Measurements from ENCODE around the gene KRT77. TPM values are rescaled to one million over a fixed set of nuclear protein-coding genes. Genes with fewer than 3 reads are reported as not detected.
A peak's percentile ranks its signal among the peaks of the same experiment; 100 is the strongest.

The KRT77 gene
- total and polyA plus RNA-seq, 4 donors = not detected

DNA sequence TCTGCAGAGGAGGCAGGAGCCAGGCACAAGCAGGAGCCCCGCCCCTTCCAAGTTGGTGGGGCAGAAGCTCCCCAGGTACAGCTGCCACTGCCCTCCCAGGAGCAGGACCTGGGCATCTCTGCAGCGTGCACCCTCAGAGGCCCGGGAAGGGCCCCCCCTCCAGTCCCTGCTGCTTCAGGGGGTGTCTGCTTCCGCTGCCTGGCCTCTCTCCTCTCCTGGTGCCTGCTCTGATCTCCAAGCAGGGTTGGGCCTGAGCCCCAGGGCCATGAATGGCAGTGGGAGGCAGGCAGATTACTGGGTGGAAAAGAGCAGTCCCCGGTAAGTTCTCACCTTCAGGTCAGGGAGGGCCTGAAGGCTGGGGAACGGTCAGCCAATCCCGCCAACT lies 38.9 kb upstream of the KRT77 start:
- no peaks in the 10 kb centered on the region for H3K27me3 ChIP-seq (ENCODE audit: control insufficient read depth in 1 of 2, insufficient read depth in 2 of 2, low read length in 1 of 2)
- H3K9me3 ChIP-seq (ENCODE audit: control insufficient read depth, low read length) = peaks cover 2% of the 10 kb centered on the region
- no peaks in the 10 kb centered on the region for H3K36me3 ChIP-seq (ENCODE audit: control insufficient read depth in 1 of 2, insufficient read depth in 2 of 2, low read length in 1 of 2)
- WGBS, 2 donors = 71 to 72% methylated on average over 6 to 7 of the region's 7 CpGs
- intact Hi-C loops (cut with DNase I) = no loop called here
- no peak overlapping the region for H3K4me3 ChIP-seq (ENCODE audit: low read length in 2 of 2)
- no peak for ATAC-seq (ENCODE audit: low FRiP score)
- DNase-seq = peak in 1 of 2 donors; percentile 45
- H3K4me1 ChIP-seq (ENCODE audit: control insufficient read depth in 1 of 2, insufficient read depth in 2 of 2, low read length in 2 of 2) = no peaks in the 10 kb centered on the region
- no peak overlapping the region for H3K27ac ChIP-seq (ENCODE audit: low read depth in 1 of 2, low read length in 2 of 2)

DNA sequence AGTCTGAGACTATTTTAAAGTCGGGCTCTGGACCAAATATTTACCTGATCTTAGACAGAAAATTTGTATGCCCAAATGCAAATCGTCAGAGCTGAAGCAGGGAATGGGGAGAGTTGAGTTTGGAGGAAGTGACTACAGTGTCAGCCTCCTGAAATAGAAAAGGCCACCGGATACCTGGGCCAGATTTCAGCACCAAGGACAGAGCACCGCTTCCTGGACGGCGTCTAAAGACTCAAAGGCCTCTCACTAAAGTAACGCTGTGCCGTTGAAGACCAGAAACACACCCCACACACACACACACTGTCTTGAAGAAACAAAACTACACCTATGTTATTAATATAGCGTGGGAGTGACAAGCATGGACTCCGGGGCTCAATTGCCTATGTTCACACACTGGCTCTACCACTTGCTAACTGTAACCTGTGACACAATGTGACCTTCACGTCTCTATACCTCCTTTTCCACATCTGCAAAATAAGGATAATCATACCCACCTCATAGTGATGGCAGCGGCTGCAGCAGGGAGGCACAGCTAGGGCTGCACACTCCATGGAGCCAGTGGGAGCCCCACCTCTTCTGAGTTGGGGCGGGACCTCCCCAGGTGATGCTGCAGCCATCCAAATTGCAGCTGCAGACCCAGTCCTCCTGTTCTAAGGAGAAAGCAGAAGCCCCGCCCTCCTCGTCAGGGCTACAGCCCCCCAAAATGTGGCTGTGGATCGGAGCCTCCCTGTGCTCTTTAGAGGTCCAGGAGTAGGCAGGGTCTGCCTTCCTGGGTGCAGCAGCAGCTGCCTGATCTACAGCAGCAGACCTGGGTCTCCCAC lies 38.3 kb upstream of the KRT77 start:
- ATAC-seq (ENCODE audit: low FRiP score) = no peak
- Histone ChIP-seq H3K4me3 (ENCODE audit: low read length in 2 of 2) (no peak overlapping the region), H3K27ac (ENCODE audit: low read depth in 1 of 2, low read length in 2 of 2) (no peak overlapping the region), H3K36me3 (ENCODE audit: control insufficient read depth in 1 of 2, insufficient read depth in 2 of 2, low read length in 1 of 2) (no peaks in the 10 kb centered on the region), H3K9me3 (ENCODE audit: control insufficient read depth, low read length) (no peaks in the 10 kb centered on the region), H3K27me3 (ENCODE audit: control insufficient read depth in 1 of 2, insufficient read depth in 2 of 2, low read length in 1 of 2) (no peaks in the 10 kb centered on the region), H3K4me1 (ENCODE audit: control insufficient read depth in 1 of 2, insufficient read depth in 2 of 2, low read length in 2 of 2) (no peaks in the 10 kb centered on the region)
- 13 to 17% methylated on average over 16 of the region's 16 CpGs for WGBS, 2 donors
- no peak for DNase-seq
- intact Hi-C loops (cut with DNase I) = no loop called here

DNA sequence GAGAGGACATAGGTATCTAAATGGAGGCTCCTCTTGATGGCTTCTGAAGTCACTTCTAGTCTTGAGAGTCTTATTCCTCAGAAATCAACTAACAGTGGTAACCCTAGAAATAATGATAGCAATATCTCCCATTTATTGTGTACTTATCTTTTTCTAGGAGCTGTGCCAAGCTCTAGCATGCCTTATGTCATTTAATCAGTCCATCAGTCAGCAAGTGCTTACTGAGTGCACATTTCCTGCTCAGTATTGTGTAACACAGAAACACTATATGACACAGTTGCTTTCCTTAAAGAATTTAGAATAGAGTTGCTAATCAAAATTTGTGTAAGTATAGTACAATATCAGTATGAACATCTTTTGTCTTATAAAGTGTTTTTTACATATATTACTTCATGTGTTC lies 37.3 kb upstream of the KRT77 start:
- Histone ChIP-seq H3K4me1 (ENCODE audit: control insufficient read depth in 1 of 2, insufficient read depth in 2 of 2, low read length in 2 of 2) (no peaks in the 10 kb centered on the region), H3K36me3 (ENCODE audit: control insufficient read depth in 1 of 2, insufficient read depth in 2 of 2, low read length in 1 of 2) (no peaks in the 10 kb centered on the region), H3K4me3 (ENCODE audit: low read length in 2 of 2) (no peak overlapping the region), H3K27ac (ENCODE audit: low read depth in 1 of 2, low read length in 2 of 2) (no peak overlapping the region), H3K27me3 (ENCODE audit: control insufficient read depth in 1 of 2, insufficient read depth in 2 of 2, low read length in 1 of 2) (no peaks in the 10 kb centered on the region), H3K9me3 (ENCODE audit: control insufficient read depth, low read length) (no peaks in the 10 kb centered on the region)
- ATAC-seq (ENCODE audit: low FRiP score) (no peak), DNase-seq (no peak)
- intact Hi-C loops (cut with DNase I) = no loop called here

DNA sequence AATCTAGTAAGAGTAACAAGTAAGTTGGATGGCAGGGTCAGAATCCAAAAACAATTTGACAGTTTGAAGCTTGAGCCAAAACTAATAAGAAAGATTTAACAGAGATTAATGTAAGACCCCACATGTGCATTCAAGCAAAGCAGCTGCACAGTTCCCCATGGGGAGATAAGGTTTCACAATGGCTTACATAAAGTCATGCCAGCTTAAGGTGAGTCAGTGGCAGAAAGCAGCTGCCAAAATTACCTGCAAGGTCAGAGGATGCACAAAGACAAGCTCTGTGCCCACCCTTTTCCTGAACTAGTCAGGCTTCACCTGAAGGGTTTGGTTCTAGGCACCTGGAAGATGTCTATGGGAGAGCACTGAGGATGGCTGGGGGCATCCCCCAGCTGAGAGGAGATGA lies 36.6 kb upstream of the KRT77 start:
- Histone ChIP-seq H3K4me1 (ENCODE audit: control insufficient read depth in 1 of 2, insufficient read depth in 2 of 2, low read length in 2 of 2) (no peaks in the 10 kb centered on the region), H3K27ac (ENCODE audit: low read depth in 1 of 2, low read length in 2 of 2) (no peak overlapping the region), H3K27me3 (ENCODE audit: control insufficient read depth in 1 of 2, insufficient read depth in 2 of 2, low read length in 1 of 2) (no peaks in the 10 kb centered on the region), H3K4me3 (ENCODE audit: low read length in 2 of 2) (no peak overlapping the region), H3K9me3 (ENCODE audit: control insufficient read depth, low read length) (no peaks in the 10 kb centered on the region), H3K36me3 (ENCODE audit: control insufficient read depth in 1 of 2, insufficient read depth in 2 of 2, low read length in 1 of 2) (no peaks in the 10 kb centered on the region)
- ATAC-seq (ENCODE audit: low FRiP score) = no peak
- intact Hi-C loops (cut with DNase I) = no loop called here
- DNase-seq = no peak

DNA sequence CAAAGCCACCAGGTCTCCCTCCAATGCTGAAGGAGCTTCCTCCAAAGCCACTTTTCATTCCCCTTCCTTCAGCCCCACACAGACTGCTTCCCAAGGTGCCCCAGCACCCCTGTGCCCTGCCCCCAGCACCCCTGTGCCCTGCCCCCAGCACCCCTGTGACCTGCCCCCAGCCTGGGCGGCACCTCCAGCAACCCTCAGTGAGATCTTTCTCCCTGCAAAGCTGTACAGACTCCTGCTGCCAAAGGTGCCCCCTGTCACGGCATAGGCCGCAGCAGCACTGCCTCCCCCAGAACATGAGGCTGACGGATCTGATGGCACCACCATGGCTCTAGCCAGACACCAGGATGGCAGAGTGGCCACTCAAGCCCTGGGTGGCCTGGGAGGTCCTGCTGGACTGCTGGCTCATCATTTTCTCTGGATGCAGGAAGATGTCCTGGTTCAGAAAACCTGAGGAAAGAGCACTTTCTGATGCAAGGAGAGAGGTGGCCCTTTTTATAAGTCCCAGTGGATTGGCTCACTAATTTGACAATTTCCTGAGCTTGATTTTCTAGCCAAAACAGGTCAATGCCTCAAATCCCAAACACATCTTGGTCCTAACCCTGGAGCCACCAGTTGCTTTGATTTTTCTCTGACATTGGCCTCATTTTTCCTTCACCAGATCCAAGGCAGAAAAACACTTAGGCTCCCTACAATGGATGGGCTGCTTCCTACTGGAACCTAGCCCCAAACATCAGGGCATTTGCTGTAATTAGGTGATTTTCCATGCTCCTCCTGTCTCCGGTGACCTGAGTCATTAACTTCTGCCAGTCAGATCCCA lies 32.7 kb upstream of the KRT77 start:
- Histone ChIP-seq H3K4me1 (ENCODE audit: control insufficient read depth in 1 of 2, insufficient read depth in 2 of 2, low read length in 2 of 2) (no peaks in the 10 kb centered on the region), H3K9me3 (ENCODE audit: control insufficient read depth, low read length) (no peaks in the 10 kb centered on the region), H3K27me3 (ENCODE audit: control insufficient read depth in 1 of 2, insufficient read depth in 2 of 2, low read length in 1 of 2) (no peaks in the 10 kb centered on the region), H3K27ac (ENCODE audit: low read depth in 1 of 2, low read length in 2 of 2) (no peak overlapping the region), H3K36me3 (ENCODE audit: control insufficient read depth in 1 of 2, insufficient read depth in 2 of 2, low read length in 1 of 2) (no peaks in the 10 kb centered on the region), H3K4me3 (ENCODE audit: low read length in 2 of 2) (no peak overlapping the region)
- 63 to 68% methylated on average over 5 of the region's 5 CpGs for WGBS, 2 donors
- intact Hi-C loops (cut with DNase I) = no loop called here
- ATAC-seq (ENCODE audit: low FRiP score) (no peak), DNase-seq (no peak)

DNA sequence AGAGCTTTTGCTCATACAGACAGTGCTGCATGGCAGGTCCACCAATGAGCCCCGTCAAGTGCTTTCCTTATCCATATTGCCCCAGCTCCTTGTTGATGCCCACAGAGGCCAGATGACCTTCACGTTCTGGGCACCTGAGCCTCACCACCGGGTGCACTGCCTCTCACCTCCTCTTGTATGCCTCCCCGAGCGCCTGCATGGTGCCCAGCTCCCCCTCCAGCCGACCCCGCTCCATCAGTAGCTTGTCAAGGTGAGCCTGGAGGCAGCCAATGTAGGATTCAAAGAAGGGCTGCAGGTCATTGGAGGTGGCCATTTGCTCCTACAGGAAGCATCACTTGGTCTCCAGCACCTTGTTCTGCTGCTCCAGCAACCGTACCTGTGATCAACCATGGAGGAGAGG lies 31.8 kb upstream of the KRT77 start:
- 70 to 77% methylated on average over 8 of the region's 8 CpGs for WGBS, 2 donors
- no peak for ATAC-seq (ENCODE audit: low FRiP score)

DNA sequence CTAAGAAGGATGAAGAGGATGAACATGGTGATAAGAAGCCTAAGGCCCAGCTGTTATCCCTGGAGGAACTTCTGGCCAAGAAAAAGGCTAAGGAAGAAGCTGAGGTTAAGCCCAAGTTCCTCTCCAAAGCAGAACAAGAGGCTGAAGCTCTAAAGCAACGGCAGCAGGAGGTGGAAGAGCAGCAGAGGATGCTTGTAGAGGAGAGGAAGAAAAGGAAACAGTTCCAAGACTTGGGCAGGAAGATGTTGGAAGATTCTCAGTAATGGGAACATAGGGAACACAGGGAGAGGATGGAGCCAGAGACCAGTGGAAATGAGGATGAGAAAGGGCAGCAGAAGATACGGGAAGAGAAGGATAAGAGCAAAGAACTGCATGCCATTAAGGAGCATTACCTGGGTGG lies 27.5 kb upstream of the KRT77 start:
- Histone ChIP-seq H3K27ac (ENCODE audit: low read depth in 1 of 2, low read length in 2 of 2) (no peak overlapping the region), H3K4me1 (ENCODE audit: control insufficient read depth in 1 of 2, insufficient read depth in 2 of 2, low read length in 2 of 2) (no peaks in the 10 kb centered on the region), H3K36me3 (ENCODE audit: control insufficient read depth in 1 of 2, insufficient read depth in 2 of 2, low read length in 1 of 2) (no peaks in the 10 kb centered on the region), H3K4me3 (ENCODE audit: low read length in 2 of 2) (no peak overlapping the region), H3K27me3 (ENCODE audit: control insufficient read depth in 1 of 2, insufficient read depth in 2 of 2, low read length in 1 of 2) (no peaks in the 10 kb centered on the region), H3K9me3 (ENCODE audit: control insufficient read depth, low read length) (peaks cover 2% of the 10 kb centered on the region)
- DNase-seq (no peak), ATAC-seq (ENCODE audit: low FRiP score) (no peak)
- 50 to 75% methylated on average over 2 of the region's 2 CpGs for WGBS, 2 donors
- intact Hi-C loops (cut with DNase I) = no loop called here

More for the DNA sequence above, 31.8 kb upstream of the KRT77 start:
- H3K9me3 ChIP-seq (ENCODE audit: control insufficient read depth, low read length) = peaks cover 2% of the 10 kb centered on the region
- intact Hi-C loops (cut with DNase I) = no loop called here
- no peak overlapping the region for H3K27ac ChIP-seq (ENCODE audit: low read depth in 1 of 2, low read length in 2 of 2)
- H3K4me3 ChIP-seq (ENCODE audit: low read length in 2 of 2) = no peak overlapping the region
- no peak for DNase-seq
- H3K27me3 ChIP-seq (ENCODE audit: control insufficient read depth in 1 of 2, insufficient read depth in 2 of 2, low read length in 1 of 2) = no peaks in the 10 kb centered on the region
- H3K4me1 ChIP-seq (ENCODE audit: control insufficient read depth in 1 of 2, insufficient read depth in 2 of 2, low read length in 2 of 2) = no peaks in the 10 kb centered on the region
- H3K36me3 ChIP-seq (ENCODE audit: control insufficient read depth in 1 of 2, insufficient read depth in 2 of 2, low read length in 1 of 2) = no peaks in the 10 kb centered on the region

DNA sequence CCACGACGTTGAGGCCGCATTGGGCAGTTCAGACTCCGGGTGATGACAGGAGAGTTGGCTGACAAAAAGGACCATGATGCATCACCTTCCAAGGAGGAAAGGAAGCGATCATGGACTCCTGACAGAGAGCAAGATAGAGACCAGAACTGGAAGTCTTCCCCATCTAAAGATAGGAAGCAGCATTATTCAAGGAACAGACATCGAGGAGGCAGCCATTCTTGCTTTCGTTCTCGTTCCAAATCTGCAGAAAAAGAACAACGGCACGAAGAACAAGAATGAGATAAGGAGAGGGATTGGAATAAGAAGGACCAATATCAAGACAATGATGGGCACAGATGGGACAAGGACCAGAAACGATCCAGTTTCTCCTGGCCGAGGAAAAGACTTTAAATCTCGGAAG lies 27.1 kb upstream of the KRT77 start:
- Histone ChIP-seq H3K4me1 (ENCODE audit: control insufficient read depth in 1 of 2, insufficient read depth in 2 of 2, low read length in 2 of 2) (no peaks in the 10 kb centered on the region), H3K4me3 (ENCODE audit: low read length in 2 of 2) (no peak overlapping the region), H3K27ac (ENCODE audit: low read depth in 1 of 2, low read length in 2 of 2) (no peak overlapping the region), H3K9me3 (ENCODE audit: control insufficient read depth, low read length) (peaks cover 2% of the 10 kb centered on the region), H3K27me3 (ENCODE audit: control insufficient read depth in 1 of 2, insufficient read depth in 2 of 2, low read length in 1 of 2) (no peaks in the 10 kb centered on the region), H3K36me3 (ENCODE audit: control insufficient read depth in 1 of 2, insufficient read depth in 2 of 2, low read length in 1 of 2) (no peaks in the 10 kb centered on the region)
- ATAC-seq (ENCODE audit: low FRiP score) (no peak), DNase-seq (no peak)
- WGBS, 2 donors = 84 to 86% methylated on average over 13 of the region's 13 CpGs
- intact Hi-C loops (cut with DNase I) = no loop called here

DNA sequence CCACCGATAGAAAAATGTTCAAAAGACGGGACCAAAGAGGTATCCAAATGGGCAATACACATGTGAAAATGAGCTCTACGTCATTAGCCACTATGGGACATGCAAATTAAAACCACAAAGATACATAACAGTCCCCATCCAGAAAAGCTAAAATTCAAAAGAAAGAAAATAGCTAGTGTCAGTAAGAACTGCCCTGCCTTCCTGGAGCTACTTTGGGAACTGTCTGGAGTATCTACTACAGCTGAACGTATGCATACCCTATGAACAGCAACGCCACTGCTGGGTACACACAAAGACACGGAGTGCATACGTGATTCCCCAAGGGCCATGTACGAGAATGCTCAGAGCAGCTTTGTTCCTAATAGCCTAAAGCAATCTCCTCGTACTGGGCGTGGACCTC lies 25.8 kb upstream of the KRT77 start:
- peaks cover 2% of the 10 kb centered on the region for H3K9me3 ChIP-seq (ENCODE audit: control insufficient read depth, low read length)
- no peak for ATAC-seq (ENCODE audit: low FRiP score)
- H3K27ac ChIP-seq (ENCODE audit: low read depth in 1 of 2, low read length in 2 of 2) = no peak overlapping the region
- H3K27me3 ChIP-seq (ENCODE audit: control insufficient read depth in 1 of 2, insufficient read depth in 2 of 2, low read length in 1 of 2) = no peaks in the 10 kb centered on the region
- DNase-seq = no peak
- H3K36me3 ChIP-seq (ENCODE audit: control insufficient read depth in 1 of 2, insufficient read depth in 2 of 2, low read length in 1 of 2) = no peaks in the 10 kb centered on the region
- 73 to 80% methylated on average over 10 of the region's 10 CpGs for WGBS, 2 donors
- intact Hi-C loops (cut with DNase I) = no loop called here
- no peaks in the 10 kb centered on the region for H3K4me1 ChIP-seq (ENCODE audit: control insufficient read depth in 1 of 2, insufficient read depth in 2 of 2, low read length in 2 of 2)
- H3K4me3 ChIP-seq (ENCODE audit: low read length in 2 of 2) = no peak overlapping the region

Data from aorta (tissue), 5 donors.